Measurements from ENCODE around the gene ANXA2. TPM values are rescaled to one million over a fixed set of nuclear protein-coding genes. Genes with fewer than 3 reads are reported as not detected.
A peak's percentile ranks its signal among the peaks of the same experiment; 100 is the strongest.

The ANXA2 gene
- total RNA-seq, 2 donors from 2014 or later, result 265 to 341 TPM

DNA sequence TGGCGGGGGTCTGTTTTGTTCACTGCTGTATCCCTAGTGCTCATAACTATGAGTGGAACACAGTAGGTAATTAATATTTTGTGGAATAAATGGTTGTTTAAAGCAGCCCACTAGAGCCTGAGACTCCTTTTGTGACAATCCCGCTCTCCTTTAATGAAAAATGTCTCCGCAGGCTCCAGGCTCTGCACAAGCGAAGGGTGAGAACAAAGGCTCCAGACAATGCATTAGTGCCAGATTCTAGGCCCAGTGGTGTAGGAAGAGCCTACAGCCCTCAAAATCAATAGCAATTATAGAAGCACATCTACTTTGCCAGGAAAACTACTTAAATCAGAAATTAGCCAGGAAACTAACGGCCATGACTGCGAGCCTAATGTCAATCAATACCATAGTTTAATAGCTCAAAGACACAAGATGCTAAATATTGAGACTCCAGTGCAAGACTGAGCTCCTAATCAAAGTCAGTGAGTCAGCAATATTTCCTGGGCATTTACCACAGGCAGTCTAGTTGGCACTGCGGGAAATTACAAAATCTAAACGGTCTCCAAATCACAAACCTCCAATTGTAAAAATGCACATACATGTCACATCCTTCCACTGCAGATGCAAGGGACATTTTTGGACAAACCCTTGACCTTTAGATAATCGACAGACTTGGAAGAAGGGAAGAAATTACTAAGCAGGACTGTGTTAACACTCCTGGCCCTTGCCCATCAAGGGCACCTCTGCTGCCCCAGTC lies 2.3 kb downstream of the ANXA2 start:
- Histone ChIP-seq H3K9me3 (no peaks in the 10 kb centered on the region), H3K27ac (peak overlapping the region; percentile 16 to 98 (median 96)), H3K27me3 (no peaks in the 10 kb centered on the region), H3K4me3 (no peak overlapping the region), H3K4me1 (peaks cover 69% of the 10 kb centered on the region), H3K36me3 (replicated peaks in 1 of 2; ENCODE audit: insufficient read depth in 1 of 2, low read depth in 2 of 2) (no peaks in the 10 kb centered on the region)
- intact Hi-C loops (cut with DNase I), result no loop called here
- no peak for DNase-seq
- ATAC-seq, result no peak
- TF ChIP-seq, protein P1, sequence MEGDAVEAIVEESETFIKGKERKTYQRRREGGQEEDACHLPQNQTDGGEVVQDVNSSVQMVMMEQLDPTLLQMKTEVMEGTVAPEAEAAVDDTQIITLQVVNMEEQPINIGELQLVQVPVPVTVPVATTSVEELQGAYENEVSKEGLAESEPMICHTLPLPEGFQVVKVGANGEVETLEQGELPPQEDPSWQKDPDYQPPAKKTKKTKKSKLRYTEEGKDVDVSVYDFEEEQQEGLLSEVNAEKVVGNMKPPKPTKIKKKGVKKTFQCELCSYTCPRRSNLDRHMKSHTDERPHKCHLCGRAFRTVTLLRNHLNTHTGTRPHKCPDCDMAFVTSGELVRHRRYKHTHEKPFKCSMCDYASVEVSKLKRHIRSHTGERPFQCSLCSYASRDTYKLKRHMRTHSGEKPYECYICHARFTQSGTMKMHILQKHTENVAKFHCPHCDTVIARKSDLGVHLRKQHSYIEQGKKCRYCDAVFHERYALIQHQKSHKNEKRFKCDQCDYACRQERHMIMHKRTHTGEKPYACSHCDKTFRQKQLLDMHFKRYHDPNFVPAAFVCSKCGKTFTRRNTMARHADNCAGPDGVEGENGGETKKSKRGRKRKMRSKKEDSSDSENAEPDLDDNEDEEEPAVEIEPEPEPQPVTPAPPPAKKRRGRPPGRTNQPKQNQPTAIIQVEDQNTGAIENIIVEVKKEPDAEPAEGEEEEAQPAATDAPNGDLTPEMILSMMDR (IDR thresholded peaks at IDR 0.05), result no peak
- TF ChIP-seq POLR2A (IDR thresholded peaks at IDR 0.05), result no peak
- WGBS, 2 donors, result 67 to 74% methylated on average over 9 of the region's 9 CpGs

DNA sequence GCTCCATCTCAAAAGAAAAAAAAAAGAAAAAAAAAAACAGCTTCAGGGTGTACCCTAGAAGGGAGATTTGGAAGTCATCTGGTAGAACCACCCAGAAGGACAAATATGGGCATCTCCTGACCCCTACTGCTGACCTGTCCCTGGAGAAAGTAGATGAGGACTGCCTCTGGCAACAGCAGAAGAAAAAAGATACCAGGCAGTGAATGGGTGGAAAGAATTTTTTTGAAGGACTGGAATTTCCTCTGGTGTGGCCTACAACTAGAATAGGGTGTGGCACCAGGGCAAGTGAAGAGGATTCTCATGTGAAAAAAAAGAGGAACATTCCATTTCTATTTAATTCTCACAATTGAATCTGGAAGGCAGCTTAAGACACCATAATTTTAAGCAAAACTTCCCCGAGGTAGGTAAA lies 3.1 kb downstream of the ANXA2 start:
- ATAC-seq (no peak), DNase-seq (no peak)
- TF ChIP-seq, protein P1 (IDR thresholded peaks at IDR 0.05), result no peak
- no peak for TF ChIP-seq POLR2A (IDR thresholded peaks at IDR 0.05)
- H3K4me3 ChIP-seq, result no peak overlapping the region
- H3K36me3 ChIP-seq (replicated peaks in 1 of 2; ENCODE audit: insufficient read depth in 1 of 2, low read depth in 2 of 2), result no peaks in the 10 kb centered on the region
- intact Hi-C loops (cut with DNase I), result no loop called here
- peaks cover 76% of the 10 kb centered on the region for H3K4me1 ChIP-seq
- 56 to 64% methylated on average over 1 of the region's 1 CpG for WGBS, 2 donors
- H3K9me3 ChIP-seq, result no peaks in the 10 kb centered on the region
- H3K27me3 ChIP-seq, result no peaks in the 10 kb centered on the region
- H3K27ac ChIP-seq, result peak overlapping the region; percentile 16 to 98 (median 96)

DNA sequence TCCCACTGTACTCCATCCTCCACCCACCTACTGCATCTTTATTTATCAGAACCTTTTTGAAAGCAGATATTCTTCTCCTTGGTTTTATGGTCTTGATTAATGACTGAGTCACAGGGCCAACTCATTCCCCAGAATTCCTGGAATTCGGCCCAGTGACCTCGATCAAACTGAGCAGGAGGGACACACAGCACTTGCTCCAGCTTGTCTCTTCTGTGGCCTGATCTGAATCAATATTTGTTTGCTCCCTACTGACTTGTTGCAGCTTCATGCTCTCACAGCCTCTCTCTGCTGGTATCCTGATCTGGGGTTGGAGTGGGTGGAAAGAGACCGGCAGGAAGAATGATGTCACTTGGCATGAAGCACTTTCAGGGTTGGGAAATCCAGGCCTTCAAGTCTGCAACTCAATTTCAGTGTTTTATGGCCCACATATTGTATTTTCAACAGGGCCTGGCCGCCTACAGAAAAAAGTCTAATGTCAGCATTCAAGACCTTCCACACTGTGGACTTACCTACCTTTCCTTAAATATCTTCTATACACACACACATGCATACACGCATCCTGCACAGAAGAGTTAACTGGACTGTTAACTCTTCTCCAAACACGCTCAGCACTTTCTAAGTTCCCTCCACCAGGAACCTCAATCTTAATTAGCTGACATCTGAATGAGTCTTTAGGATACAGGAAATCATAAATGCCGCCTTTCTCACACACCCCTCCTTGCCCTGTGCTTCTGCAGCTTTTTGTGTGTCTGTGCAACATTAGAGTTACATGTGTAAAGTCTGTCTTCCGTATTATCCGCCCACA lies 4.6 kb downstream of the ANXA2 start:
- intact Hi-C loops (cut with DNase I), result no loop called here
- Histone ChIP-seq H3K4me3 (no peak overlapping the region), H3K27ac (peak overlapping the region; percentile 83 to 98 (median 96)), H3K9me3 (no peaks in the 10 kb centered on the region), H3K36me3 (replicated peaks in 1 of 2; ENCODE audit: insufficient read depth in 1 of 2, low read depth in 2 of 2) (no peaks in the 10 kb centered on the region), H3K27me3 (no peaks in the 10 kb centered on the region), H3K4me1 (peaks cover 80% of the 10 kb centered on the region)
- 30 to 31% methylated on average over 9 of the region's 9 CpGs for WGBS, 2 donors
- DNase-seq (peak; percentile 73 to 91 (median 82)), ATAC-seq (peak; percentile 74)
- TF ChIP-seq, protein P1 (IDR thresholded peaks at IDR 0.05), result no peak
- TF ChIP-seq POLR2A (IDR thresholded peaks at IDR 0.05), result peak in 2 of 3 donors; percentile 72 to 73

DNA sequence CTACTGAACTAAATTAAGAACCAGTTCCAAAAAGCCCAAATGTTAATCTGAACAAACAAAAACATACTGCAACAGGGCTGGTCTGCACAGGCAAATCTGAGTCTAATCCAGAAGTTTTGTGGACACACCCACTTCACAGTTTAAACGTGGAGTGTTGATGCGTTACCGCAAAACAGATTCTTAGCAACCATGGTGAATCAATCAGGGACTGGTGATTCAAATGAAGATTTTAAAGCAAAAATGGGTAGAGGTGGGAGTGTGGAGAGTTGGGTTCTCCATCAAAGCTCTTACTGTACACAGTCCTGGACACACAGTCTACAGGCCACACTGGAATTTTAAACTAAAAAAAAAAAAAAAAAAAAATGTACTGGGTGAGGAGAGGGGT lies 5.2 kb downstream of the ANXA2 start:
- H3K36me3 ChIP-seq (replicated peaks in 1 of 2; ENCODE audit: insufficient read depth in 1 of 2, low read depth in 2 of 2), result no peaks in the 10 kb centered on the region
- no peaks in the 10 kb centered on the region for H3K27me3 ChIP-seq
- intact Hi-C loops (cut with DNase I), result no loop called here
- peaks cover 79% of the 10 kb centered on the region for H3K4me1 ChIP-seq
- H3K4me3 ChIP-seq, result no peak overlapping the region
- no peaks in the 10 kb centered on the region for H3K9me3 ChIP-seq
- peak overlapping the region; percentile 62 to 98 (median 96) for H3K27ac ChIP-seq
- DNase-seq (peak in 2 of 4 donors; percentile 19 to 45), ATAC-seq (peak; percentile 16)
- WGBS, 2 donors, result 36 to 40% methylated on average over 3 of the region's 3 CpGs
- no peak for TF ChIP-seq POLR2A (IDR thresholded peaks at IDR 0.05)
- TF ChIP-seq, protein P1 (IDR thresholded peaks at IDR 0.05), result no peak
